MM.1S (cell line): Measurements from ENCODE around the gene F7.

ENCODE experiments used
- DNase-seq: peaks from one replicate; pipeline ENCODE4 v3.0.0-alpha.2; 2015
- H2AFZ ChIP-seq: fragments of 300-600 bp; sonication (generic); 2 replicates; pipeline ENCODE4 v1.6.0; 2016; ENCODE audit warnings: antibody characterized with exemption, low read length
- H3F3A ChIP-seq: fragments of 300-600 bp; sonication (generic); 2 replicates; pipeline ENCODE4 v1.6.1; 2016; ENCODE audit warnings: mild to moderate bottlenecking, antibody characterized with exemption, low read length, moderate library complexity, mixed read lengths; ENCODE audit not compliant: insufficient read depth
- H3K27ac ChIP-seq: fragments of 300-600 bp; sonication (generic); 2 replicates; pipeline ENCODE4 v1.5.1; 2016; ENCODE audit warnings: mild to moderate bottlenecking, low read length
- H3K27me3 ChIP-seq: fragments of 300-600 bp; sonication (generic); replicated peaks from 2 replicates; pipeline ENCODE4 v1.6.0; 2016; ENCODE audit warnings: low read length; ENCODE audit not compliant: insufficient read depth
- H3K36me3 ChIP-seq: fragments of 300-600 bp; sonication (generic); replicated peaks from 2 replicates; pipeline ENCODE4 v1.6.1; 2016; ENCODE audit warnings: mild to moderate bottlenecking, low read length, mixed read lengths; ENCODE audit not compliant: insufficient read depth
- H3K4me1 ChIP-seq: fragments of 300-600 bp; sonication (generic); 2 replicates; pipeline ENCODE4 v1.6.1; 2016; ENCODE audit warnings: low read length, mixed read lengths
- H3K4me2 ChIP-seq: fragments of 300-600 bp; sonication (generic); 2 replicates; pipeline ENCODE4 v1.6.0; 2016; ENCODE audit warnings: low read depth, low read length
- H3K4me3 ChIP-seq: fragments of 300-600 bp; sonication (generic); 2 replicates; pipeline ENCODE4 v1.5.1; 2016; ENCODE audit warnings: low read length, mixed read lengths
- H3K79me2 ChIP-seq: fragments of 300-600 bp; sonication (generic); 2 replicates; pipeline ENCODE4 v1.6.1; 2016; ENCODE audit warnings: mixed run types, low read length, mixed read lengths
- H3K9ac ChIP-seq: fragments of 300-600 bp; sonication (generic); 2 replicates; pipeline ENCODE4 v1.6.1; 2016; ENCODE audit warnings: low read length, mixed read lengths
- H3K9me2 ChIP-seq: fragments of 300-600 bp; sonication (generic); replicated peaks from 2 replicates; pipeline ENCODE4 v1.6.1; 2016; ENCODE audit warnings: mild to moderate bottlenecking, low read length, mixed read lengths; ENCODE audit not compliant: insufficient read depth
- H3K9me3 ChIP-seq: fragments of 300-600 bp; sonication (generic); replicated peaks from 2 replicates; pipeline ENCODE4 v1.6.1; 2016; ENCODE audit warnings: mild to moderate bottlenecking, low read length, mixed read lengths; ENCODE audit not compliant: insufficient read depth
- H4K20me1 ChIP-seq: fragments of 300-600 bp; sonication (generic); 2 replicates; pipeline ENCODE4 v1.6.1; 2016; ENCODE audit warnings: mild to moderate bottlenecking, low read length, moderate library complexity, mixed read lengths; ENCODE audit not compliant: insufficient read depth
- CTCF ChIP-seq: fragments of 300-600 bp; sonication (generic); IDR thresholded peaks from 2 replicates; pipeline ENCODE4 v1.5.1; 2016; ENCODE audit warnings: antibody characterized with exemption, low read length, mixed read lengths
- EZH2 ChIP-seq: fragments of 300-600 bp; sonication (generic); optimal IDR thresholded peaks from 2 replicates; pipeline ENCODE3; 2017; ENCODE audit warnings: low read depth, mild to moderate bottlenecking, antibody characterized with exemption, low read length, mixed read lengths
- EZH2phosphoT487 ChIP-seq: fragments of 300-600 bp; sonication (generic); IDR thresholded peaks from 2 replicates; pipeline ENCODE4 v1.6.1; 2018; ENCODE audit warnings: antibody characterized with exemption, low read length

Gene F7

GRCh38 chr13:113115363-113116205 lies 10.0 kb downstream of the F7 start:
- no peaks in the 10 kb centered on the region for H3F3A ChIP-seq
- peaks cover 76% of the 10 kb centered on the region for H3K27me3 ChIP-seq
- TF ChIP-seq EZH2phosphoT487 (no peak), EZH2 (no peak), CTCF (no peak)
- no peaks in the 10 kb centered on the region for H3K9me3 ChIP-seq
- no peaks in the 10 kb centered on the region for H4K20me1 ChIP-seq
- no peaks in the 10 kb centered on the region for H3K36me3 ChIP-seq
- H3K4me3 ChIP-seq: no peak overlapping the region
- no peaks in the 10 kb centered on the region for H3K4me1 ChIP-seq
- no peaks in the 10 kb centered on the region for H3K79me2 ChIP-seq
- no peak overlapping the region for H3K9ac ChIP-seq
- H3K4me2 ChIP-seq: no peak overlapping the region
- H3K27ac ChIP-seq: no peak overlapping the region
- H2AFZ ChIP-seq: no peak overlapping the region
- H3K9me2 ChIP-seq: no peaks in the 10 kb centered on the region
- DNase-seq: no peak

DNA sequence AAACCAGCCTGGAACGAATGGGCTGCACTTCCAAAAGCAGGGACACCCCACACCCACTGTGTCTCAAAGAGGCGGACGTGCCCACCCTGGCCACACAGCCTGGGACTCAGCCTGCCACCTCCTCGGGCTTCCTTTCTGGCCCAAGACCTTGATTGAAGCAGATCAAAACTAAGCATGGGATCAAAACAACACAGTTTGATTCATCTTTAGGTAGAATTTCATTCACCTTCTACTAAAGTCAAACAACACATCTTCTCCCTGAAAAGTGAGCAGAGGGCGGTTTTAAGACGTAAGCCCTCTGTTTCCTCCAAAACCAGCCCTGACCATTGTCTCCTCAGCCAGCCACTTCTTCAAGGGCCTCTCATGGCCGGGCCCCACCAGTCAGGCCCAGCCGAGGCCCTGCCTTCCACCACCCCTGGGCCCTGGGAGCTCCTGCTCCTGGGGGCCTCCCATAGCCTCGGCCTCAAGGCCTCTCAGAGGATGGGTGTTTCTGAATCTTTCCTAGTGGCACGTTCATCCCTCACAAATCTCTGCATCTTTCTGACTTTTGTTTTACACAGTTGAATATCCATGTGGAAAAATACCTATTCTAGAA lies 10.7 kb downstream of the F7 start:
- Histone ChIP-seq H3K4me3 (no peak overlapping the region), H2AFZ (no peak overlapping the region), H3K4me2 (no peak overlapping the region), H3K79me2 (no peaks in the 10 kb centered on the region), H3K4me1 (no peaks in the 10 kb centered on the region), H3K9me2 (no peaks in the 10 kb centered on the region), H3K9me3 (no peaks in the 10 kb centered on the region), H3K27ac (no peak overlapping the region), H3K36me3 (no peaks in the 10 kb centered on the region), H3K27me3 (peaks cover 83% of the 10 kb centered on the region), H3K9ac (no peak overlapping the region), H3F3A (no peaks in the 10 kb centered on the region), H4K20me1 (no peaks in the 10 kb centered on the region)
- no peak for DNase-seq
- no peak for TF ChIP-seq EZH2
- TF ChIP-seq CTCF: no peak
- no peak for TF ChIP-seq EZH2phosphoT487

DNA sequence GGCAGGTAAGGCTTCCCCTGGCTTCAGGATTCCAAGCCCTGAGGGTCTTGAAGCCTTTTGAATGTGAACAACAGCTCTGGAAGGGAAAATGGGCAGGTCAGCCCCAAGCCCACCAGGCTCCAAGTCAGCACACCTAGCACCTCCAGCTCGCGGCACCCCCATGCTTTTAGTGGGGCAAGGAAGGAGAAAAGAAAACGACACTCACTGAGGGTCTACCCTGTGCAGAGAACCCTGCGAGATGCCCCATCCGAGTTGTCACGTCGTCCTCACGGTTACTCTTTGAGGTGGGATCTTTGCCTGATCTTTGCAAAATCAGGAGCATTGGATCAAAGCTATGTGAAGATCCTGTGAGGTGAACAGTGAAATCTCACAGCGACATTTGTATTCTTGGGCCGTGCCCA lies 11.3 kb downstream of the F7 start:
- H3K36me3 ChIP-seq: no peaks in the 10 kb centered on the region
- no peaks in the 10 kb centered on the region for H3K9me3 ChIP-seq
- peaks cover 89% of the 10 kb centered on the region for H3K27me3 ChIP-seq
- H3K9ac ChIP-seq: no peak overlapping the region
- H4K20me1 ChIP-seq: no peaks in the 10 kb centered on the region
- no peaks in the 10 kb centered on the region for H3K4me1 ChIP-seq
- no peak for DNase-seq
- H3K4me2 ChIP-seq: no peak overlapping the region
- H3K4me3 ChIP-seq: no peak overlapping the region
- no peaks in the 10 kb centered on the region for H3K9me2 ChIP-seq
- no peak overlapping the region for H2AFZ ChIP-seq
- H3K27ac ChIP-seq: no peak overlapping the region
- no peaks in the 10 kb centered on the region for H3F3A ChIP-seq
- H3K79me2 ChIP-seq: no peaks in the 10 kb centered on the region
- TF ChIP-seq CTCF (no peak), EZH2 (no peak), EZH2phosphoT487 (no peak)
